GM21723 (cell line): Measurements from ENCODE around the gene MMAB.

Experiments used
- ATAC-seq: cut with Tn5 transposase; IDR thresholded peaks from one replicate; pipeline ENCODE4 v1.9.1; 2021; ENCODE audit warnings: mild to moderate bottlenecking, moderate library complexity; ENCODE audit not compliant: unreplicated experiment

MMAB gene

GRCh38 chr12:109541413-109541726 is 31.9 kb downstream of the MMAB start:
- ATAC-seq, result no peak

- ATAC-seq, result no peak
Observed at GRCh38 chr12:109540526-109541412, 32.5 kb downstream of the MMAB start.

- no peak for ATAC-seq
Observed at GRCh38 chr12:109539508-109539907, 33.8 kb downstream of the MMAB start.

- no peak for ATAC-seq
Observed at GRCh38 chr12:109538191-109538863, 35.0 kb downstream of the MMAB start.

GRCh38 chr12:109537136-109537535 is 36.2 kb downstream of the MMAB start:
- no peak for ATAC-seq

- ATAC-seq, result no peak
Observed at GRCh38 chr12:109535863-109536250, 37.4 kb downstream of the MMAB start.

GRCh38 chr12:109535231-109535862 is 38.0 kb downstream of the MMAB start:
- ATAC-seq, result no peak

- no peak for ATAC-seq
Observed at GRCh38 chr12:109534456-109534855, 38.8 kb downstream of the MMAB start.

- ATAC-seq, result no peak
Observed at GRCh38 chr12:109533487-109533740, 39.9 kb downstream of the MMAB start.

GRCh38 chr12:109532721-109533486 is 40.4 kb downstream of the MMAB start:
- ATAC-seq, result no peak

- no peak for ATAC-seq
Observed at GRCh38 chr12:109531411-109531810, 41.9 kb downstream of the MMAB start.

GRCh38 chr12:109529691-109530640 is 43.3 kb downstream of the MMAB start:
- no peak for ATAC-seq

GRCh38 chr12:109527489-109528123 is 45.7 kb downstream of the MMAB start:
- ATAC-seq, result no peak

GRCh38 chr12:109525279-109525585 is 48.1 kb downstream of the MMAB start:
- no peak for ATAC-seq

- no peak for ATAC-seq
Observed at GRCh38 chr12:109524466-109525278, 48.6 kb downstream of the MMAB start.

GRCh38 chr12:109523504-109523903 is 49.8 kb downstream of the MMAB start:
- no peak for ATAC-seq

GRCh38 chr12:109523071-109523470 is 50.2 kb downstream of the MMAB start:
- ATAC-seq, result no peak

GRCh38 chr12:109521831-109522230 is 51.5 kb downstream of the MMAB start:
- ATAC-seq, result no peak

GRCh38 chr12:109519787-109520186 is 53.5 kb downstream of the MMAB start:
- no peak for ATAC-seq
